Occipital lobe (tissue), 2 donors: Measurements from ENCODE around the gene BTBD19. TPM values are rescaled to one million over a fixed set of nuclear protein-coding genes. Genes with fewer than 3 reads are reported as not detected.
"Not testable (repeated sequence)": the region's sequence is repeated elsewhere in the genome, so short reads cannot be mapped to it uniquely, and the experiment has no call there.

ENCODE experiments used
- DNase-seq: peaks from one replicate; lab custom pipeline; 2025; lab: John Stamatoyannopoulos, UW
- total RNA-seq: library from RNA; depleted of rRNA; stranded (reverse); fragments of >200 nt; gene quantifications from one replicate; pipeline ENCODE4 v1.2.3, GENCODE V29; 2014

Gene BTBD19
- total RNA-seq: 0.47 TPM

DNA sequence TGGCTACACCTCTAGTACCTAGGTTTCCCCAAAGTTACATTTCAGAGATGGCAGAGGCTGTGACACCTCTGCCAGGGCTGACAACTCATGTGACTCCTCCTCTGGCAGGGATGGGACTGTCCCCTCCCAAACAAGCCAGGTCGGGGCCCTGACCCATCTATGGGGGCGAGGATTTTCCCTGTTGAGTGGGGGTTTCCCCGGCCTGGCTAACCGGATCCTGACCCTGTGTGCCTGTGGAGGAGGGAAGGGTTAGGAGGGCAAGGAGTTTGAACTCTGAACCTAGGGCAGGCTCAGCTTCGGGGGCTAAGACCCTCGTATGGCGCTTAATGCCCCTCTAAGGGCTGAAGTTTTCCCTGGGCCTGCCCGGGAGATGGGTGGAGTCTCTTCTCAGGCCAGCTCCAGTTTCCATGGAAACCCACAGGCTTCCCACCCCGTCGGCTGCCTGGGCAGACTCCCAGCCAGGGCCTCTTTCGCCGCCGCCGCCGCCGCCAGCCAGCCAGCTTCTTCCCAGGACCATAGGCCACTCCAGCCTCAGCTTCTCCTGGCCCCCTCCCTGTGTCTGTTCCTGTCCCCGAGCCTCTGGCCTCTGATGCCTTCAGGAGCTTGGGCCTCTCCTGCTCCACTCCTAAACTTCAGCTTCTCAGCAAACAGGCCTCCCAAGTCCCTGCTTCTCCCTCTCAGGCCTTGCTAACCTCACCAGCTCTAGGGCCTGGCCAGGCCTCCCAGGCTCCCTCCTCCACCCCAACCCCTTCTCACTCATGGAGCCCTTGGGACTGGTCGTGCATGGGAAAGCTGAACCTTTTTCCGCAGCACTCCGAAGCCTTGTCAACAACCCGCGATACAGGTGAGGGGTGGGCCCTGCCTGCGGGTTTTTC, at the start of gene BTBD19:
TSS of gene BTBD19 (plus strand) at position 461 of the 875 bp plus-strand sequence. CDS start at position 759, 298 bp downstream.
- DNase-seq: peak; percentile 74

- DNase-seq: no peak
Observed at GRCh38 chr1:44759077-44759476, 49.2 kb upstream of the BTBD19 start.

- no peak for DNase-seq
Observed at GRCh38 chr1:44760876-44761275, 47.4 kb upstream of the BTBD19 start.

DNA sequence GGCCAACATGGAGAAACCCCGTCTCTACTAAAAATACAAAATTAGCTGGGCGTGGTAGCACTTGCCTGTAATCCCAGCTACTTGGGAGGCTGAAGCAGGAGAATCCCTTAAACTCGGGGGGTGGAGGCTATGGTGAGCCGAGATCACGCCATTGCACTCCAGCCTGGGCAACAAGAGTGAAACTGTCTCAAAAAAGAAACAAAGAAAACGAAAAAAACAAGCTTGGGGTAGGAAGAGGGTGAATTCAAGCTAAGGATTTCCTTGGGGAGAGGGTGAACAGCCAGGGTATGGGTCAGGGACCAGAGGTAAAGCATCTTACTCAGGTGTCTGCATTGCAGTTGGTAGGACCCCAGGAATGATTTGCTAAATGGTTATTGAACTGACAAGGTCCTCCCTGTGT, 41.9 kb upstream of the BTBD19 start:
- DNase-seq: not testable (repeated sequence)

- peak; percentile 86 for DNase-seq
Observed at GRCh38 chr1:44775078-44775929, 33.0 kb upstream of the BTBD19 start, which contains the start of gene RPS8. Gene RPS8 (plus strand): TSS chr1:44775540. CDS start chr1:44775597, 57 bp downstream.

DNA sequence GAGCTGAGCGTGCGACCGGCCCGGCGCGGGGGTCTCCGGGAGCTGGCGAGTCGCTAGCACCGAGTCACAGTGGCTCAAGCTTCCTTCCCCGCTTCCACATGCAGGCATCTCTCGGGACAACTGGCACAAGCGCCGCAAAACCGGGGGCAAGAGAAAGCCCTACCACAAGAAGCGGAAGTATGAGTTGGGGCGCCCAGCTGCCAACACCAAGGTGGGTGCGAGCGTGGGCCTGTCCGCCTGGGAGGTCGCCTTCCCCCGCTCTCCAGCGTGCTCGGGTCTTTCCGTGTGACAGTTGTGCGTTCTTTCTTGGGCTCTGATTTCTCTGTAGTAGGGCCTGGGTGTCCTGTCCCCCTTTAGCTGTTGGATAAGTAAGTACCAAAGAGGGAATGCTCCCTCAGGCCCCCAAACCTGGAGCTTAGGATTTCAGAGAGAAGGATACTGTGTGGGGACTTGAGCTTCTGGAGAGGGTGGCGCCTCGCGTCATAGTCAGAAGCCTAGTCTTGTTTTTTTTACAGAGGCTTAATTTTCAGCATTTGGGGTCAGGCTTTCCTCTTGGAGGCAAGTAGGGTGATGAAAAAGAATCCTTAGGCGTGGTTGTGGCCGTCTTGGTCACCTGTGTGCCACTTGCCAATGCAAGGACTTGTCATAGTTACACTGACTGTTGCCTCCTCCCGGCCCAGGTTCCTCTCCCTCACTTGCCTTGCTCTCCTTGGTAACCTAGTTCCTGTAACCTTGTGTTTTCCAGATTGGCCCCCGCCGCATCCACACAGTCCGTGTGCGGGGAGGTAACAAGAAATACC, 32.2 kb upstream of the BTBD19 start:
- DNase-seq: no peak

DNA sequence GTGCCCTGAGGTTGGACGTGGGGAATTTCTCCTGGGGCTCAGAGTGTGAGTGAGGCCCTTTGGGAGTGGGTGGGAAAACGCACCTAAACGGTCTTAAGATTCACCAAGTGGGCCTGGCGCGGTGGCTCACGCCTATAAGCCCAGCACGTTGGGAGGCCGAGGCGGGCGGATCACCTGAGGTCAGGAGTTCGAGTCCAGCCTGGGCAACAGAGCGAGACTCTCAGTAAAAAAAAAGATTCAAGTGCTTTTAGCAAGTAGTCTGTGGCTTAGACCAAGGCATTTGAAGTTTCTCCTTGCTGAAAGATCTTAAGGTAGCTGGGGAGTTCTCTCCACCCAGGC, 31.6 kb upstream of the BTBD19 start:
- no peak for DNase-seq

GRCh38 chr1:44777547-44777946, 30.8 kb upstream of the BTBD19 start:
- DNase-seq: no peak

DNA sequence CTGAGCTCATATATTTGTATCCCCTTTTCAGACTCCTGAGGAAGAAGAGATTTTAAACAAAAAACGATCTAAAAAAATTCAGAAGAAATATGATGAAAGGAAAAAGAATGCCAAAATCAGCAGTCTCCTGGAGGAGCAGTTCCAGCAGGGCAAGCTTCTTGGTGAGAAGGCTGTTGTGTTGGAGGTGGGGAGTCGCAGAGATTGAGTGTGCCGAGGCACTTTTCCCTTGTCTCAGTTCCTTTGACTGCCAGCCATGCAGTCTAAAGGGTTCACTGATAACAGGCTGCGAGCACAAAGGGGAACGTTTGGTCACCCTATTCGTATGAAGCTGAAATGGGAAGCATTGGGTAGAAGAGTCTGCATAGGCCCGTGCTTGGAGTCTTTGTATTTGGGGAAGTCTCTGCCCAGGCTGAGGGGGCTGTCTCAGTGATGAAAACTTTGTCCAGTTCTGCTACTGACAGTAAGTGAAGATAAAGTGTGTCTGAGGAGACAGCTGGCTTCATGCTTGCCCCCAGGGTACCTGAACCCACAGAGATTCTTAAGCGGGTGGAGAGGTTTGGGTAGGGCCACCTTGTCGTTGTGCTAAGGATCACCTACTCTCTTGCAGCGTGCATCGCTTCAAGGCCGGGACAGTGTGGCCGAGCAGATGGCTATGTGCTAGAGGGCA, 30.2 kb upstream of the BTBD19 start:
- DNase-seq: no peak

GRCh38 chr1:44778705-44779576, 29.4 kb upstream of the BTBD19 start:
- no peak for DNase-seq

- no peak for DNase-seq
Observed at GRCh38 chr1:44780583-44781121, 27.7 kb upstream of the BTBD19 start.

DNA sequence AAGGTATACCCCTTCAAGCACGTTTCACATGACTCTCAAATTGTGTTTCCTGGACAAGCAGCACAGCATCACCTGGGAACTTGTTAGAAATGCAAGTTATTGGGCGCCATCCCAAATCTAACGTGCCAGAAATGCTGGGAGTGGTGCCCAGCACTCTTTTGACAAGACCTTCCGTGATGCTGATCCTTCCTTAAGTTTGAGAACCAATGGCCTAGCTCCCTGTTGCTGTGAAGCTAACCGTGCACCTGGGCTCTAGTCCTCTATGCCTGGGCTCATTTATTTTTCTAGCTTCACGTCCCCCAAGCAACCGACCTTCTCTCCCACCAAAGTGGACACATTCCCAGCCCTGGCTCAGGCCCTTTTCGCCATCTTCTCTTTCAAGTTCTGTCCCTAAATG, 24.6 kb upstream of the BTBD19 start:
- no peak for DNase-seq

DNA sequence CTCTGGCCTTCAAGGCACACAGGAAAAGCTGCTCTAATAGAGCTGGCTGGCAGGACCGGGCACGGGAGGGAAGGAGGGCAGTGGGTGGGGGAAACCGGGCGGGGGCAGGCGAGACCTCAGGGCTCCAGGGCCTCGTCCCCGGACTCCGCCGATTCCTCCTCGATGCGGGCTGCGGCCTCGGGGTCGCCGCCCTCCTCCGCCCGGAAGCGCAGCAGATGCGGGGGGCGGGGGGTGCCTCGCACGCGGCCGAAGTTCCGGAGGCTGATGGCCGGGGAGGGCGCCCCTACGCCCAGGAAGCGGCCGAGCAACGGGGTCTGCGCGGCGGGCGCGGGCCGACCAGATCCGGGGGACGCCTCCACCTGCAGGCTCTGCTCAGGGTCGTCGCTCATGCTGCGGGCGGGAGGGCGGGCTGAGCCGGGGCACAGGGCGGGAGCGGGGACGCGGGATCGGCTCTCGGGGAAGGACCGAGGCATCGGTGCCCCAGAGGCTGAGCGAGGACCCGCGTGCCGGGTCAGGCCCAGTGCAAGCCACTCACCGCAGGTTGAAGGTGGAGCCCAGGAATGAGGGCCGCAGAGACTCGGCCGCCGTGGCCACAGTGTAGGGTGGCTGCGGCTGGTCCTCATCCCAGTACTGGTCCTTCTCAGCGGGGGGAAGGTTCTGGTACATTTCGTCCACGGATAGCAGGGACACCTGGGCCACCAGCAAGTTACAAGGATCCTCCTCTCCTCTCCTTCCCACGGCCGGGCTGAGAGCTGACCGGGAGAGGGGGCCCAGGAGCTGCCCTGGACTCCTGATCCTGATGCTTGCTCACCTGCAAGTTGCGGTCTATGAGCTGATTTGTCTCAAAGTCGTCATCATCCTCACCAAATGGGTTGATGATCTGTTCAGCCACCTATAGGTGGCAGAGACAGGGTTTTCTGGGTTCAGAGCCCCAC, 24.0 kb upstream of the BTBD19 start:
- DNase-seq: no peak

DNA sequence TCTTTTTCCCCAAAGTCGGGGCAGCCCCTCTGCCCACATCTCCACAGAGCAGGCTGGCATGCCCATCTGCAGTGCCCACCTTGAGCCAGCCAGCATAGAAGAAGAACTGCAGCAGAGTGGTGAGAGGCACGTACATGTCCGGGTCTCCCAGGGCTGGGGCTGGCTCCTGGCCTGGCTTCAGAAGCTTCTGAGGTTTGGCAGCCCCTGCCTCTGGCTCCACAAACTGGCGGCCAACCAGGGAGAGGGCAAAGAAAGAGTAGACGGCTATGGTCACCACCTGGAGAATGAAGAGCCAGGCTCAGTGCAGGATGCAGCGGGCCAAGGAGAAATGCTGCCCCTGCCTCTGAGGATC, 23.3 kb upstream of the BTBD19 start:
- DNase-seq: no peak

DNA sequence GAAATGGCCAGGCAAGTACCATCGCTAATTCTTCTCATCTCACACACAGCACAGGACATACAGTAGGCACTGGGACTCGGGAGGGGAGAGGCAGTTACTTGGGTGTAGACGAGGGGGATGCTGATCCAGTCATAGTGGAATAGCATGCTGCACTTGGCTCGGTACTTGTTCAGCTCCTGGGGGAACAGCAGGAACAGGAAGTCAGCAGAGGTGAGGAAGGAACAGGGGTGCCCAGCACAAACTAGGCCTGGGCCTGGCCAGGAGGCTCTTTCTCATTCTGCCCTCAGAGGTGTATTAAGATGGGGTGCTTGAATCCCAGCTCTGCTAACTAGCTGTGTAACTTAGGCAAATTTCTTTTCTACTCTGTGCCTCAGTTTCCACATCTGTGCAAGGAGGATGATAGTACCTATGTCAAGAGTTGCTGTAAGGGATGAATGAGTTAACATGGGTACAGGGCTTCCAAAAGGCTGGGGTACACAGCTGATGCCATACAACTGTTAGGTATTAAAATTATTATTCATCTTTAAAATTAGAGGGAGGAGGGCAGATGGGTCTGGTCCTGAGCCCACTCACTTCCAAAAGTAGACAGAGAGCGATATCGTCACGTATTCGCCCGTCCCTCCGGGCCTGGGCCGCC, 22.7 kb upstream of the BTBD19 start:
- no peak for DNase-seq

GRCh38 chr1:44786138-44786840, 22.0 kb upstream of the BTBD19 start:
- DNase-seq: no peak

DNA sequence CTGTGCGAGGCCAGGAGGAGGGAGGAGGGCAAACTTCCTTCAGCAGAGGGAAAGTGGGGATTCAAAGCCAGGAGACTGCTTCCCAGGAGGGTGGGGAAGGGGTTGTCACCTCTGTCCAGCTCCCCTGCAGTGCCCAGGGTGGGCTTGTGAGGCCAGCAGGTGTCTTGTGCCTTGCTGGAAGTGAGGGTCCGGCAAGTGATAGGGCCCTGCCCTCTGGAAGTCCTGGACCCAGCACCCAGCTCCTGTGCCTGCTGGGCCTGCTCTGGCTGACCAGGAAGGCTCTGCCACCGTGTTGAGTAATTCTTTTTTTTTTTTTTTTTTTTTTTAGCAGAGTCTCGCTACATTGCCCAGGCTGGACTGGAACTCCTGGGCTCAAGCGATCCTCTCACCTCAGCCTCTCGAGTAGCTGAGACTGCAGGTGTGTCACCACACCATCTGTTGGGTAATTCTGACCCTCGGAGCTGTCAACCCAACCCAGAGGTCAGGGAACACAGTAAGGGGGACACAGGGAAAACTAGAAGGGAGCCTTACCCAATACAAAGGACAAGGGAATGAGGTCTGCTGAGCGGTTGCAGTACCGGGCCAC, 21.4 kb upstream of the BTBD19 start:
- no peak for DNase-seq
